AG04450 (cell line): Measurements from ENCODE around the gene UBXN4. TPM values are rescaled to one million over a fixed set of nuclear protein-coding genes. Genes with fewer than 3 reads are reported as not detected.

Source experiments
- CTCF ChIA-PET: fragments of 300-600, 350-600 bp; formaldehyde crosslinking; extraction: SDS; loops from one replicate; lab custom pipeline; 2022; ENCODE audit warnings: antibody characterized with exemption, inconsistent platforms; lab: Charles Lee
- POLR2A ChIA-PET: fragments of 350-600 bp; formaldehyde crosslinking; extraction: SDS; loops from one replicate; lab custom pipeline; 2021; ENCODE audit warnings: antibody characterized with exemption, inconsistent platforms; lab: Yijun Ruan, JAX
- DNase-seq: peaks from one replicate; pipeline ENCODE4 v3.0.0-alpha.2; 2011; ENCODE audit warnings: low read depth, low spot score
- H3K27ac ChIP-seq: one replicate; pipeline ENCODE4 v1.5.1; 2012; ENCODE audit warnings: low read depth, low read length, control low read depth
- H3K27me3 ChIP-seq: one replicate; pipeline ENCODE4 v1.6.0; 2012; ENCODE audit warnings: low read length; ENCODE audit not compliant: control insufficient read depth, insufficient read depth
- H3K4me3 ChIP-seq: 2 replicates; pipeline ENCODE4 v1.5.1; 2011; ENCODE audit warnings: mild to moderate bottlenecking, low read depth, low read length, control low read depth
- H3K9me3 ChIP-seq: 2 replicates; pipeline ENCODE4 v1.5.1; 2012; ENCODE audit warnings: low read length; ENCODE audit not compliant: control insufficient read depth, insufficient read depth
- CTCF ChIP-seq: IDR thresholded peaks from 2 replicates; pipeline ENCODE4 v1.5.1; 2011; ENCODE audit warnings: low read depth, low read length, control low read depth, inconsistent platforms
- polyA plus RNA-seq: library from polyadenylated mRNA; depleted of rRNA; stranded (reverse); fragments of >200 nt; gene quantifications from 2 replicates; pipeline ENCODE4 v1.2.3, GENCODE V29; 2011

UBXN4 gene
- polyA plus RNA-seq, 1 experiment = 141 TPM

- no peak overlapping the region for H3K4me3 ChIP-seq
- H3K9me3 ChIP-seq = no peaks in the 10 kb centered on the region
- ChIA-PET CTCF (interaction anchor here (0.8 to 2.2 kb wide), 2 partner anchors 23 to 65 kb away, joined by 3 to 7 read pairs; no protein-coding TSS in a partner anchor), POLR2A (no interaction called here)
- TF ChIP-seq CTCF = no peak
- no peaks in the 10 kb centered on the region for H3K27me3 ChIP-seq
- H3K27ac ChIP-seq = no peak overlapping the region
- no peak for DNase-seq
Observed at GRCh38 chr2:135732561-135732960, 9.1 kb upstream of the UBXN4 start.

- Histone ChIP-seq H3K9me3 (no peaks in the 10 kb centered on the region), H3K27ac (no peak overlapping the region), H3K4me3 (no peak overlapping the region), H3K27me3 (no peaks in the 10 kb centered on the region)
- CTCF ChIA-PET = interaction anchor here (2.2 kb wide), 1 partner anchor 23 kb away, joined by 7 read pairs; no protein-coding TSS in a partner anchor
- no peak for TF ChIP-seq CTCF
- POLR2A ChIA-PET = no interaction called here
- no peak for DNase-seq
Observed at GRCh38 chr2:135733045-135733444, 8.6 kb upstream of the UBXN4 start.

GRCh38 chr2:135736546-135736945, 5.1 kb upstream of the UBXN4 start:
- DNase-seq = no peak
- TF ChIP-seq CTCF = no peak
- H3K4me3 ChIP-seq = no peak overlapping the region
- CTCF ChIA-PET = interaction anchor here (0.7 kb wide), 1 partner anchor 265 kb away, joined by 4 read pairs; no protein-coding TSS in a partner anchor
- no peaks in the 10 kb centered on the region for H3K27me3 ChIP-seq
- no peaks in the 10 kb centered on the region for H3K9me3 ChIP-seq
- H3K27ac ChIP-seq = no peak overlapping the region
- POLR2A ChIA-PET = no interaction called here

GRCh38 chr2:135740206-135740605, 1.4 kb upstream of the UBXN4 start:
- H3K4me3 ChIP-seq = no peak overlapping the region
- CTCF ChIA-PET = interaction anchor here (1.0 to 1.6 kb wide), 2 partner anchors 16 to 58 kb away, joined by 3 to 4 read pairs; no protein-coding TSS in a partner anchor
- TF ChIP-seq CTCF = no peak
- no peaks in the 10 kb centered on the region for H3K27me3 ChIP-seq
- POLR2A ChIA-PET = interaction anchor here (0.5 kb wide), 1 partner anchor 9 kb away, joined by 8 read pairs; no protein-coding TSS in a partner anchor
- no peak for DNase-seq
- H3K9me3 ChIP-seq = no peaks in the 10 kb centered on the region; the same call in 1 of the 2 replicates
- H3K27ac ChIP-seq = no peak overlapping the region

- POLR2A ChIA-PET = interaction anchor here (0.5 kb wide), 1 partner anchor 10 kb away, joined by 8 read pairs; no protein-coding TSS in a partner anchor
- no peak overlapping the region for H3K4me3 ChIP-seq
- H3K27ac ChIP-seq = no peak overlapping the region
- no peaks in the 10 kb centered on the region for H3K27me3 ChIP-seq
- TF ChIP-seq CTCF = no peak
- CTCF ChIA-PET = interaction anchor here (1.0 to 1.6 kb wide), 2 partner anchors 17 to 57 kb away, joined by 3 to 4 read pairs; no protein-coding TSS in a partner anchor
- H3K9me3 ChIP-seq = no peaks in the 10 kb centered on the region; the same call in 1 of the 2 replicates
- DNase-seq = no peak
Observed at GRCh38 chr2:135741043-135741394, 636 bp upstream of the UBXN4 start.
